Measurements from ENCODE around the gene FYB1.

GRCh38 chr5:39058178-39058921 lies 161.0 kb downstream of the FYB1 start:
- TF ChIP-seq, protein P1, sequence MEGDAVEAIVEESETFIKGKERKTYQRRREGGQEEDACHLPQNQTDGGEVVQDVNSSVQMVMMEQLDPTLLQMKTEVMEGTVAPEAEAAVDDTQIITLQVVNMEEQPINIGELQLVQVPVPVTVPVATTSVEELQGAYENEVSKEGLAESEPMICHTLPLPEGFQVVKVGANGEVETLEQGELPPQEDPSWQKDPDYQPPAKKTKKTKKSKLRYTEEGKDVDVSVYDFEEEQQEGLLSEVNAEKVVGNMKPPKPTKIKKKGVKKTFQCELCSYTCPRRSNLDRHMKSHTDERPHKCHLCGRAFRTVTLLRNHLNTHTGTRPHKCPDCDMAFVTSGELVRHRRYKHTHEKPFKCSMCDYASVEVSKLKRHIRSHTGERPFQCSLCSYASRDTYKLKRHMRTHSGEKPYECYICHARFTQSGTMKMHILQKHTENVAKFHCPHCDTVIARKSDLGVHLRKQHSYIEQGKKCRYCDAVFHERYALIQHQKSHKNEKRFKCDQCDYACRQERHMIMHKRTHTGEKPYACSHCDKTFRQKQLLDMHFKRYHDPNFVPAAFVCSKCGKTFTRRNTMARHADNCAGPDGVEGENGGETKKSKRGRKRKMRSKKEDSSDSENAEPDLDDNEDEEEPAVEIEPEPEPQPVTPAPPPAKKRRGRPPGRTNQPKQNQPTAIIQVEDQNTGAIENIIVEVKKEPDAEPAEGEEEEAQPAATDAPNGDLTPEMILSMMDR (IDR thresholded peaks at IDR 0.05), result no peak
- no peak for TF ChIP-seq POLR2A (IDR thresholded peaks at IDR 0.05)
